HG03575 (cell line): Measurements from ENCODE around the gene SNTG2.
"Not testable (repeated sequence)": the region's sequence is repeated elsewhere in the genome, so short reads cannot be mapped to it uniquely, and the experiment has no call there.

ENCODE experiments used
- ATAC-seq: cut with Tn5 transposase; IDR thresholded peaks from one replicate; pipeline ENCODE4 v1.9.1; 2021; ENCODE audit not compliant: unreplicated experiment, insufficient number of reproducible peaks, low FRiP score; ENCODE audit errors: extremely low read depth

Gene SNTG2

DNA sequence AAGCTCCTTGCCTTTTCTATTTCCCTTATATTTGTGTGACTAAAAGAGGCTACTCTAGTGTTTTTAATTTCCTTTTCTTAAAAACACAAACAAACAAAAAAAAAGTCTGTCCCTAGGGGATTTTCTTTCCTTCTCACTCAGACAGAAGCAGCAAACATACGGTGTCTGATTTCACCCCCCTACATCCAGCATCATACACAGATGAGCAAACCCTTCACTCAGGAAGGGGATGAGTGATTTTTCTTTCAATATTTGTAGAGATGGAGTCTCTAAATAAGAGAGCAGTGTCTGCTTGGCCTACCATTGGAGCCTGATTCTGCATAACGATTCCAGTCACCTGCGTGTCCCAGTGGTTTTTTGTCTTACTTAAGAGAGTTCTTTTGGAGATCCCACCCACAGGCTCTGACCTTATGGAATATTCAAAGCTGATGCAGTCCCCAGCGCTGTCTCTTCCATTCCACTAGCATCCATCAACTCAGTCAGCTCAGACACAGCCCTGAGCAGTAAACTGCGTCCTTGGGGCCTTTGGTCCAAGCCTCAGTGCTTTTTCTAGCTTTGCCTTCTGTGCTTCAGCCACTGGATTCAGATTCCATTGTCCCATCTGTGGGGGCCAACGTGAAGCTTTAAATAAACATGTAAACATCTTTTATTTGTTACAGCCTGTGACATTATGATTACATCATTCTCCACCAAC, 410.1 kb downstream of the SNTG2 start:
- ATAC-seq = no peak

GRCh38 chr2:1363367-1363766, 412.7 kb downstream of the SNTG2 start:
- no peak for ATAC-seq

GRCh38 chr2:1366546-1367134, 416.0 kb downstream of the SNTG2 start:
- no peak for ATAC-seq

DNA sequence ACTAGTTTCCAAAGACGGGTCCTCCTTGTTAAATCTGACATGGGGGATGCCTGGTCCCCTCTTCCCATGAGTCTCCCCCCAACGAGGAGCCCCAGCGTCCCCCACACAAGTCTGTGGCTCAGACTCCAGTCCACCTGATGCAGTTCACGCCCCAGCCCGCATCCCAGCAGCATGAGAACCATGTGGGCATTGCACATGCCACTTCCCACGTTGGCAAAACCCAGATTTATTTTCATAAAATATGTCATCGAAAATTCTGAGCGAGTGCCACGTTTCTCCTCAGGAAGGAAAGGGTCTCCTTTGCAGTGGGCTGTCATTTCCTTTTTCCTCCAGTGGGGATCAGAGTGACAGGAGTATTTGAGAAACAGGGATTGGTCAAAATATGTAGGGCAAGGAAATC, 417.0 kb downstream of the SNTG2 start:
- no peak for ATAC-seq

- ATAC-seq = no peak
Measured at GRCh38 chr2:1369905-1370304, 419.3 kb downstream of the SNTG2 start.

GRCh38 chr2:1370461-1370860, 419.8 kb downstream of the SNTG2 start:
- ATAC-seq = no peak

GRCh38 chr2:1371082-1371481, 420.4 kb downstream of the SNTG2 start:
- no peak for ATAC-seq

GRCh38 chr2:1373830-1374229, 423.2 kb downstream of the SNTG2 start:
- no peak for ATAC-seq

GRCh38 chr2:1374287-1374686, 423.6 kb downstream of the SNTG2 start:
- no peak for ATAC-seq

GRCh38 chr2:1375794-1376193, 425.1 kb downstream of the SNTG2 start:
- ATAC-seq = no peak

DNA sequence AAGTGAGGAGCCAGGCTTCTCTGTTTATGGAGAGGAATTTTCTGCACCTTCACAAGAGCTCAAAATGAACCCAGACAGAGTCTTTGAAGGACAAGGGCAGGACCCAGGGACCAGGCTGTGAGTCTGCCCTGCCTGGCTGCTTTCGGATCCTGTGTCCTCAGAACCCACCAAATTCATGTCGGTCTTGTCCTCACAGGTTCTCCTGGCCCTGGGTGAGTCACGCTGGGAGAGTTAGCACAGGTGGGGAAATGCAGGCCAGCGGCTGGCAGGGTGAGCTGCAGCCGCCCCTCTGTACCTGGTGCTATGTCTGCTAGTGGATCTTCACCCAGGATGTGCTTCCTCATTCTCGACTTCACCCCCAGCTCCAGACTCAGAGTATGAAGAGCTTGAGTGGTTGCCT, 426.8 kb downstream of the SNTG2 start:
- no peak for ATAC-seq

- ATAC-seq = no peak
Measured at GRCh38 chr2:1378456-1379150, 428.0 kb downstream of the SNTG2 start.

DNA sequence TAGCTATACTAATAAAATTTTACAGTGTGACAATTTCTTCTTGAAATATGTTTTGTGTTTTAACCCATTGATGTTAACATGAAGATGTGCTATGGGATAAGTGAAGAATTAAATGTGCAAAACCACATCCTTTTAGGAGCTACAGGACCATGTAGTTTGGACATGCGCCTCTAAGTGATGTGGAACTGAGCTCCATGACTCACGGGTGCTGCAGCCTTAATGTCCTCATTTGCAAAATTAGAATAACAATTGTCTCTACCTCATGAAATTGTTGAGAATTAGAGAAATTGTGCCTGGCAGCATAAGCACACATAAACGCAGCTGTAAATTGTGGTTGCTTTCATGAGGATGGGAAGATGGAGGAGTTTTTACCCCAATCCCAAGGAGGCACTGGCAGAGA, 431.0 kb downstream of the SNTG2 start:
- no peak for ATAC-seq

- not testable (repeated sequence) for ATAC-seq
Measured at GRCh38 chr2:1387954-1388725, 437.5 kb downstream of the SNTG2 start.

DNA sequence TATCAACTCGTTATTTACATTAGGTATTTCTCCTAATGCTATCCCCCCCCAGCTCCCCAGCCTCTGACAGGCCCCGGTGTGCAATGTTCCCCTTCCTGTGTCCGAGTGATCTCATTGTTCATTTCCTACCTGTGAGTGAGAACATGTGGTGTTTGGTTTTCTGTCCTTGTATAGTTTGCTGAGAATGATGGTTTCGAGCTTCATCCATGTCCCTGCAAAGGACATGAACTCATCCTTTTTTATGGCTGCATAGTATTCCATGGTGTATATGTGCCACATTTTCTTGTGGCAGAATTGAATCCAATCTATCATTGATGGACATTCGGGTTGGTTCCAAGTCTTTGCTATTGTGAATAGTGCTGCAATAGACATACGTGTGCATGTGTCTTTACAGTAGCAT, 439.5 kb downstream of the SNTG2 start:
- not testable (repeated sequence) for ATAC-seq

DNA sequence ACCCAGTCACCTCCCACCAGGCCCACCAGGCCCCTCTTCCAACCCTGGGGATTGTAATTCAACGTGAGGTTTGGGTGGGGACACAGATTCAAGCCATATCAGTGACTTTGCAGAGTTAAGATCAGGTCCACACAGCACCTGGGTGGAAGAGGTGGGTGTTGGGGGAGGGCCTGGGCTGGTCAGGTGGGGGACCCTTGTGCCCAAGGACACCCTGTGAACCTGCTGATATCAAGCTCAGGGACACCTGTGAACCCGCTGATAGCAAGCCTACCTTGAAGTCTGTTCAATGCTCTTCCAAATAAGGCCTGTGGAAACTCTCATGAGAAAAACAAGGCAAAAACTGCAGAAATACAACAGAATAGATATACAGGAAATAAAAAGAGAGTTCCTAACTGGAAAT, 442.7 kb downstream of the SNTG2 start:
- ATAC-seq = no peak

DNA sequence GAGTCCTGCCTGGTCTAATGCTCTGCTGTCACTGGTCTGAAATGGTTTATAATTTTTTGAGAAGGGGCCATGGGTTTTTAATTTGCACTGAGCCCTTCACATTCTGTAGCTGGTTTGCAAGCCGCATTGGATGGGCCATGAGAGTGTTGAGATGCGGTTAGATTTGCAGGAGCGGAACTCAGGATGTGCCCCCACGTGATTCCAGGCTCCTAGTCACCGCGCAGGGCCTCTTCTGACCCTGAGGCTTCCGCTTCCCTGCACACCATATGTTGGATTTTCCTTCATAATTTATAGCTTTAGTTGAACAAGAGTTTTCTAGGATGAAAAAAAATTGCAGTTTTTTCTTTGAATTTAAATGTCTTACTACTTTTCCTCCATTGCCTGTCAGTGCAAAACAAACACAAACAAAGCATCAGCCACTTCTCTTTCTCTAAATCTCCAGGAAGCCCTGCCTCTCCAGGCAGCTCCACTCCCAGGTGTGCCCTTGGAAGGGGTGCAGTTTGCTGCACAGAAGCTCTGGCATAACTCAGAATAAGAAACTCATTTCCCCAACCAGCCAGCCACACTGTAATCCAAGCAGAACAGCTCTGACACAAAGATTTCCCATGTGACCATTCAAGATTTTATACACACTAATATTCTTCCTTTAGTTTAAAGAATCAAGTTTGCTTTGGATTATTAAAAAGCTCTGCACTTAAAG, 444.2 kb downstream of the SNTG2 start:
- no peak for ATAC-seq

DNA sequence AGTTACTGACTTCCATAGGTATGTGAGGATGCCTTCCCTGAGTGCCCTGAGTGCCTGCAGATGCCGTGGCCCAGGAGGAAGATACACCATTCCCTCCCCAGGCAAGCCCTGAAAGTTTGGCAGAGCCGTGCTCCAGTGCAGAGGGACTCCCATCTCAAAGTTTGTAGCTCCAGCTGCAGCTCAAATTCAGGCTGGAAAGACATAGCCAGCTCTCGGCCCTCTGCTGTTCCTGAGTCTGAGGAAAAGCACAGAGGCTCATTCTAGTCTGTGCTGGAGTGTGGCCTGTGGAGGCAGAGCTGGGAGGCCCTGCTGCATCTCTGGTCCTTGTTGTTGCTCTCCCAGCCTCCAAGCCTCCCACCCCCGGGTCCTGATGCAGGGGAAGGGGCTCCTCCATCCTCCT, 446.7 kb downstream of the SNTG2 start:
- no peak for ATAC-seq

DNA sequence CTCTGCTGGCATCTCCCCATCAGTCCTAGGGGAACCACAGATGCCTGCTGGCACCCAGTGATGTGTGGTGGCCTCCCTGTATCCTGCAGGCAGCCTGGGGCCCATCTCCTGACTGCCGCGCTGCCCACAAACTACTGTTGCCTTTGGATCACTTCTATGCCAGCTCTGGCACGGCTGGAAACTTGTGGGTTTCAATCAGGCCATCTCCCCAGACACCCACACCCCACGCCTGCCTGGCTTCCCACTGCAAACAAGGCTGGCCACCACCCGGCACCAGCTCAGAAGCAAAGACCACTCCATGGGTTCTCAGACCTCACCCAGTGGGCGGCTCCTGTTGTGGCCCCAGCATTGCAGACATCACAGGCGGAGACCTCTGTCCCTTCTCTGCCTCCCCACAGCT, 447.5 kb downstream of the SNTG2 start:
- no peak for ATAC-seq
